Measurements from ENCODE around the gene KLK5. TPM values are rescaled to one million over a fixed set of nuclear protein-coding genes. Genes with fewer than 3 reads are reported as not detected.
A peak's percentile ranks its signal among the peaks of the same experiment; 100 is the strongest.

Gene KLK5
- polyA plus RNA-seq, 3 donors: not detected

GRCh38 chr19:50944795-50945194 is 8.0 kb downstream of the KLK5 start:
- DNase-seq: no peak
- H2AFZ ChIP-seq (ENCODE audit: insufficient read depth, low read depth, low read length, poor library complexity, severe bottlenecking): no peak overlapping the region
- H3K4me1 ChIP-seq (ENCODE audit: control insufficient read depth in 1 of 2, insufficient read depth in 2 of 2, low read length in 2 of 2): no peaks in the 10 kb centered on the region
- H3K4me1 Mint-ChIP-seq: no peaks in the 10 kb centered on the region
- no peak overlapping the region for H3K4me2 ChIP-seq (replicated peaks; ENCODE audit: extremely low read depth, low read length, poor library complexity, severe bottlenecking)
- peaks cover 0 to 9% of the 10 kb centered on the region in 2 donors for H3K9me3 ChIP-seq (replicated peaks in 1 of 2; ENCODE audit: control insufficient read depth in 1 of 2, insufficient read depth in 1 of 2, low read length in 2 of 2)
- no peaks in the 10 kb centered on the region for H3K79me2 ChIP-seq (ENCODE audit: insufficient read depth, low read length)
- no peak for TF ChIP-seq CTCF (IDR thresholded peaks at IDR 0.05)
- no peaks in the 10 kb centered on the region for H4K20me1 ChIP-seq (ENCODE audit: insufficient read depth, low read length)
- H3K27ac Mint-ChIP-seq: peak overlapping the region in 1 of 7 donors; percentile 0
- no peak overlapping the region for H3K27ac ChIP-seq (ENCODE audit: low read depth in 1 of 2, low read length in 2 of 2)
- H3K4me3 Mint-ChIP-seq: no peak overlapping the region
- intact Hi-C loops (cut with micrococcal nuclease): no loop called here
- H3K9me3 Mint-ChIP-seq: peaks cover 4 to 11% (median 7%) of the 10 kb centered on the region in 7 donors
- H3K27me3 ChIP-seq (ENCODE audit: control insufficient read depth in 2 of 2, insufficient read depth in 2 of 2, low read length in 2 of 2): no peaks in the 10 kb centered on the region
- H3K36me3 Mint-ChIP-seq: no peaks in the 10 kb centered on the region
- no peaks in the 10 kb centered on the region for H3K36me3 ChIP-seq (replicated peaks in 1 of 2; ENCODE audit: control insufficient read depth in 1 of 2, insufficient read depth in 2 of 2, low read length in 2 of 2)
- no peak overlapping the region for H3K4me3 ChIP-seq (replicated peaks in 1 of 3; ENCODE audit: low read depth in 2 of 3, low read length in 3 of 3)
- H3K9ac ChIP-seq (ENCODE audit: insufficient read depth, low read length, poor library complexity, severe bottlenecking): no peak overlapping the region
- H3K27me3 Mint-ChIP-seq (ENCODE audit: low read depth in 3 of 3): peaks cover 0 to 8% (median 5%) of the 10 kb centered on the region in 3 donors
- 66% methylated on average over 4 of the region's 4 CpGs for WGBS (ENCODE audit: insufficient coverage)

- Mint-ChIP-seq H3K36me3 (no peaks in the 10 kb centered on the region), H3K4me3 (no peak overlapping the region), H3K4me1 (no peaks in the 10 kb centered on the region), H3K27ac (no peak overlapping the region), H3K27me3 (ENCODE audit: low read depth in 3 of 3) (peaks cover 4 to 8% (median 5%) of the 10 kb centered on the region in 3 donors), H3K9me3 (peaks cover 4 to 14% (median 7%) of the 10 kb centered on the region in 7 donors)
- Histone ChIP-seq H3K27ac (ENCODE audit: low read depth in 1 of 2, low read length in 2 of 2) (no peak overlapping the region), H3K4me3 (replicated peaks in 1 of 3; ENCODE audit: low read depth in 2 of 3, low read length in 3 of 3) (no peak overlapping the region), H2AFZ (ENCODE audit: insufficient read depth, low read depth, low read length, poor library complexity, severe bottlenecking) (no peak overlapping the region), H4K20me1 (ENCODE audit: insufficient read depth, low read length) (no peaks in the 10 kb centered on the region), H3K4me1 (ENCODE audit: control insufficient read depth in 1 of 2, insufficient read depth in 2 of 2, low read length in 2 of 2) (no peaks in the 10 kb centered on the region), H3K9me3 (replicated peaks in 1 of 2; ENCODE audit: control insufficient read depth in 1 of 2, insufficient read depth in 1 of 2, low read length in 2 of 2) (peaks cover 0 to 12% of the 10 kb centered on the region in 2 donors), H3K36me3 (replicated peaks in 1 of 2; ENCODE audit: control insufficient read depth in 1 of 2, insufficient read depth in 2 of 2, low read length in 2 of 2) (no peaks in the 10 kb centered on the region), H3K4me2 (replicated peaks; ENCODE audit: extremely low read depth, low read length, poor library complexity, severe bottlenecking) (no peak overlapping the region), H3K27me3 (ENCODE audit: control insufficient read depth in 2 of 2, insufficient read depth in 2 of 2, low read length in 2 of 2) (no peaks in the 10 kb centered on the region), H3K79me2 (ENCODE audit: insufficient read depth, low read length) (no peaks in the 10 kb centered on the region), H3K9ac (ENCODE audit: insufficient read depth, low read length, poor library complexity, severe bottlenecking) (no peak overlapping the region)
- no peak for TF ChIP-seq CTCF (IDR thresholded peaks at IDR 0.05)
- intact Hi-C loops (cut with micrococcal nuclease): no loop called here
- WGBS (ENCODE audit: insufficient coverage): 88% methylated on average over 6 of the region's 10 CpGs
- no peak for DNase-seq
Measured at GRCh38 chr19:50943074-50943828, 9.6 kb downstream of the KLK5 start.

Measured in CD14-positive monocyte (primary cell).